Left lobe of liver (tissue), 2 donors: ENCODE data around the gene CMTM1. TPM values are rescaled to one million over a fixed set of nuclear protein-coding genes. Genes with fewer than 3 reads are reported as not detected.
A peak's percentile ranks its signal among the peaks of the same experiment; 100 is the strongest.

Source experiments
- ATAC-seq: fragments of 200-7000 bp; cut with Tn5 transposase; one replicate; pipeline ENCODE4 v1.9.1; 2020; ENCODE audit warnings: mild to moderate bottlenecking, moderate library complexity
- DNase-seq: peaks from one replicate; pipeline ENCODE4 v3.0.0-alpha.2; 2020; ENCODE audit warnings: low spot score
- total RNA-seq: library from RNA; stranded (reverse); gene quantifications from one replicate; pipeline ENCODE4 v1.2.1, GENCODE V29; 2021
- donor health status: DM: no; HTN: no; CAD: no; lungs with moderate emphysema.
- donor health status: DM: no; HTN: yes; CAD: no.

CMTM1 gene
- total RNA-seq: 0.98 TPM

- ATAC-seq: no peak
Observed at GRCh38 chr16:66566051-66566901, at the start of gene CMTM1. CMTM1 (plus strand) TSS chr16:66566439; CDS start chr16:66566514, 75 bp downstream.

GRCh38 chr16:66516509-66516807 is 49.8 kb upstream of the CMTM1 start:
- peak; percentile 73 for ATAC-seq
- DNase-seq: no peak

More at GRCh38 chr16:66566051-66566901, at the start of gene CMTM1:
- DNase-seq: no peak

GRCh38 chr16:66516808-66517585 is 49.2 kb upstream of the CMTM1 start:
- DNase-seq (peak; percentile 99), ATAC-seq (peak; percentile 81)

GRCh38 chr16:66517586-66518263 is 48.5 kb upstream of the CMTM1 start:
- ATAC-seq: no peak

GRCh38 chr16:66519482-66520373 is 46.5 kb upstream of the CMTM1 start:
- DNase-seq: peak; percentile 43
- ATAC-seq: no peak

More at GRCh38 chr16:66517586-66518263, 48.5 kb upstream of the CMTM1 start:
- peak; percentile 62 for DNase-seq

- DNase-seq (no peak), ATAC-seq (no peak)
Observed at GRCh38 chr16:66520406-66521170, 45.7 kb upstream of the CMTM1 start.

- no peak for DNase-seq
- ATAC-seq: no peak
Observed at GRCh38 chr16:66521252-66521713, 45.0 kb upstream of the CMTM1 start.

- ATAC-seq (no peak), DNase-seq (no peak)
Observed at GRCh38 chr16:66521951-66522771, 44.1 kb upstream of the CMTM1 start.

- no peak for ATAC-seq
Observed at GRCh38 chr16:66522816-66523590, 43.2 kb upstream of the CMTM1 start.

GRCh38 chr16:66523861-66524354 is 42.3 kb upstream of the CMTM1 start:
- DNase-seq: no peak
- ATAC-seq: peak; percentile 25

More at GRCh38 chr16:66522816-66523590, 43.2 kb upstream of the CMTM1 start:
- DNase-seq: no peak

GRCh38 chr16:66524601-66525164 is 41.6 kb upstream of the CMTM1 start:
- ATAC-seq: peak; percentile 17
- DNase-seq: no peak

GRCh38 chr16:66525396-66526180 is 40.7 kb upstream of the CMTM1 start:
- no peak for ATAC-seq
- DNase-seq: no peak

- ATAC-seq: no peak
- no peak for DNase-seq
Observed at GRCh38 chr16:66528294-66528693, 37.9 kb upstream of the CMTM1 start.

- ATAC-seq (no peak), DNase-seq (no peak)
Observed at GRCh38 chr16:66529475-66529874, 36.8 kb upstream of the CMTM1 start.

- no peak for DNase-seq
- no peak for ATAC-seq
Observed at GRCh38 chr16:66534376-66534799, 31.9 kb upstream of the CMTM1 start.

- ATAC-seq: no peak
Observed at GRCh38 chr16:66536525-66536924, 29.7 kb upstream of the CMTM1 start.

More at GRCh38 chr16:66536525-66536924, 29.7 kb upstream of the CMTM1 start:
- no peak for DNase-seq
